Measurements from ENCODE around the gene HELZ.
"Not testable (repeated sequence)": the region's sequence is repeated elsewhere in the genome, so short reads cannot be mapped to it uniquely, and the experiment has no call there.

Gene HELZ

GRCh38 chr17:67137860-67138259, 107.1 kb downstream of the HELZ start:
- no peak for DNase-seq

DNA sequence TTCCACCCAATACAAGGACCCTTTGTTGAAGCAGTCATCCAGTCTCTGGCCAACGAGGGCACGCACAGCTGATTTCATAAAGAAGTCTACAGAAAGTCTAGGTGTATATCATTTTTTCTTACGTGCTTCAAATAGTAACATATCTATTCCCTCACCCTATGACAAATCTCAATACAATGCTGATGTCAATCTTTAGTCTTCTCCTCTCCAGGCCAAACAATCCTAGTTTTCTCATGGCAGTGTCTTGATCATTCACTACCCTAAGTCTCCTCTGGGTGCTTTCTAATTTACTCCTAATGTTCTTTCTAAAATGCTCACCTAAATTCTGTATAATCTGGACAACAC, 108.0 kb downstream of the HELZ start:
- DNase-seq, result no peak

DNA sequence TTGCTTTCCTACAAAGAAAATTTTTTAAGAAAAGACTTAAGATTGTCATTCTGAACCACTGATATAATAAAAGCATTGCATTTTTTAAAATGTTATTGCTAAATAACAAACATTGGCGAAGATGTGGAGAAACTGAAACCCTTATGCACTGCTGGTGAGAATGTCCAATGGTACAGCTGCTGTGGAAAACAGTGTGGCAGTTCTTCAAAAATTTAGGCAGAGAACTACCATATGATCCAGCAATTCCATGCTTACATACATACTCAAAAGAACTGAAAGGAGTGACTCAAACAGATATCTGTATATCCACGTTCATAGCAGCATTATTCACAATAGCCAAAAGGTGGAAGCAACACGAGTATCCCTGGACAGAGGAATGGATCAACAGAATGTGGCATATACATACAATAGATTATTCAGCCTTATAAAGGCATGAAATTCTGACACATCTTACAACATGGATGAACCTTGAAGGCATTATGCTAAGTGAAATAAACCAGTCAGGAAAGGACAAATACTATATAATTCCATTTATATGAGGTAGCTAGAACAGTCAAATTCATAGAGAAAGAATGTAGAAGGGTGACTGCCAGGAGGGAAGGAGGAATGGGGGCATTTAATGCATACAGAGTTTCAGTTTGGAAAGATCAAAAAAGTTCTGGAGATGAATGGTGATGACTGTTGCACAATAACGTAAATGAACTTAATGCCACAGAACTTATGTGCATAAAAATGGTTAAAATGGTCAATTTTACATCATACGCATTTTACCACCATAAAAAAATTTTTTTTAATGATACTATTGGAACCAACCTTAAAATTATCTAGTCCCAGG, 108.6 kb downstream of the HELZ start:
- DNase-seq, result no peak

GRCh38 chr17:67133161-67133560, 111.8 kb downstream of the HELZ start:
- DNase-seq, result no peak

- no peak for DNase-seq
Observed at GRCh38 chr17:67132366-67132765, 112.6 kb downstream of the HELZ start.

DNA sequence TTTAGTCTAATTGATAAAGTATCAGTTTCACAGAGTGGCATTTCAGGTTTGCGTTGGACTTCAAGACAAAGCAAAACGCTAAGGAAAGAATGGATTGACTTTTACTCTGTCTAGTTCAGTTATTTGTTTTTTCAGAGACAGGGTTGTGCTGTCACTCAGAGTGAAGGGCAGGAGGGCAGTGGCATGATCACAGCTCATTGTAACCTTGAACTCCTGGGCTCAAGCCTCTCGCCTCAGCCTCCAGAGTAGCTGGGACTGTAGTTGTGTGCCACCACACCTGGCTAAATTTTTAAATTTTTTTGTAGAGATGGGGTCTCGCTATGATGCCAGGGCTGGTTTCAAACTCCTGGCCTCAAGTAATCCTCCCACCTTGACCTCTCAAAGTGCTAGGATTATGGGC, 114.2 kb downstream of the HELZ start:
- DNase-seq, result no peak

- DNase-seq, result no peak
Observed at GRCh38 chr17:67129283-67129682, 115.7 kb downstream of the HELZ start.

- no peak for DNase-seq
Observed at GRCh38 chr17:67128700-67129099, 116.3 kb downstream of the HELZ start.

DNA sequence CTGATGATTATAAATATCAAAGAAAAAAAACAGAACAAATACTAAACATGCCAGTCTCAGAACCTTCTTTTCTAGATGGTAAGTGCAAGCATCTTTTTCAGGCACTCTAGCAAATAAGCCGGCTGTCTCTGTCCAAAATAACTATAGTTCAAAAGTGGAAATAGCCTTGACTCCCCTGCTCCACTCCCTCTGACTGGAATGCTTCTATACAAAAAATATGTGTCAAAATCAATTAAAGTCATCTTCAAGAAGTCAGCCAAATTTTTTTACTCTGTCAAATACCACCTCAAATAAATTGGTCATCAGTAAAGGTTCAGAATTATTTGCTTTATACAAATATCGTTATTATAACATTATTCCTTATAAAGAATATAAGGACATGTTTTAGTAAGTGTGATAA, 117.1 kb downstream of the HELZ start:
- no peak for DNase-seq

- no peak for DNase-seq
Observed at GRCh38 chr17:67126983-67127382, 118.0 kb downstream of the HELZ start.

GRCh38 chr17:67126543-67126942, 118.5 kb downstream of the HELZ start:
- DNase-seq, result not testable (repeated sequence)

DNA sequence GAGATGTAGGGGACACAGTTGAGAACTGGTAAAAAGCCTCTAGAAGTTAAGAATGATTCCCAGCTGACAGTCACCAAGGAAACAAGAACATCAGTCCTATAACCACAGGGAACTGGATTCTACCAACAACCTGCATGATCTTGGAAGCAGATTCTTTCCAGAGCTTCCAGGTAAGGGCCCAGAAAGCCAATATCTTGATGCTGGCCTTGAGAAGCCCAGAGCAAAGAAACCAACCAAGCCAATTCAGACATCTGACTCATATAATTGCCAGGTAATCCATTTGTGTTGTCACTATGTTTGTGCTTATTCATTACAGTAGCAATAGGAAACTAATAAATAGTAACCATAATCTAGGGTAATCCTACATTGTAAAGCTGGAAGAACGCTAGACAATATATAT, 119.1 kb downstream of the HELZ start:
- DNase-seq, result no peak

- DNase-seq, result no peak
Observed at GRCh38 chr17:67125417-67125816, 119.6 kb downstream of the HELZ start.

DNA sequence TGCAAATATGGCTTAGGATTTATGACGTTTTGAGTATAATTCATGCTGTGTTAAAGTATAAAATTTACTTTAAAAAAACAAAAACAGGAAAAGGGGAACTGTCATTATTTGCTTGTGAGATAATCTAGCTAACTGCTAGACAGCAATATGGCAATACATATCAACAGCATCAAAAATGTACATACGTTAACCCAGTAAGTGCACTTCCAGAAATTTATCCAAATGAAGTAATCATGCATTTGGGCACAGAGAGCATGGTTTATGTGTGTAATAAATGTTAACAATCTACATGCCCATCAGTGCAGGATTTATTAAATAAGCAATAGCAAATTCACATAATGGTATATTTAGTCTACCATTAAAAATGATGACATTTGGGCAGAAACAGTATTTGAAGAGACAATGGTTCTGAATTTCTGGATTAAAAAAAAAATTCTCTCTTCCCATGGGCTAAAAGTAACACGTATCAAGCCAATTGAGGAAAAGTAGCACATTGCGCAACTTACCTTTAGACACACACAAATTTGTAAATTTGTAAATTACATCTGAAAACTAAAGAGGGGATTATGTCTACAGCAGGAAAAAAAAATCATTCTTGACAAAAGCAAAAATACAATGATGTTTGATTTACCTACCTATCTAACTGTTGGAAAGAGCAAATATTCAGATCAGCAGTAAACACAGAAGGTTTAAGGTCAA, 120.4 kb downstream of the HELZ start:
- DNase-seq, result no peak

DNA sequence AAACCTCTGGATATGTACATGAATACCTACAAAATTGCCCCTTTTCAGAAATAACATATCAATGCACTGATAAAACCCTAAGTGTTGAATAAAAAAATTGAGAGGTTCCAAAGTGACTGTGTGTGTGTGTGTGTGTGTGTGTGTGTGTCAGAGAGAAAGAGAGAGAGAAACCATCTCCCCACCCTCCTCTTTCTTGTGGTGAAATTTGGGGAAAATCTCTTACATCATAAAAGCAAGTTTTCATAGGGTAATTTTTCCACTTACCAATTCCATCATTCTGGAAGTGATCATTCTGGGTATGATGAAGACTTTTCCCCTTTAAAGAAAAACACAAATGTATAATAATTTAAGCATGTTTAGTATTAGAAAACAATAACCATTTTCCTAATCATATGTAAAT, 121.3 kb downstream of the HELZ start:
- DNase-seq, result no peak

DNA sequence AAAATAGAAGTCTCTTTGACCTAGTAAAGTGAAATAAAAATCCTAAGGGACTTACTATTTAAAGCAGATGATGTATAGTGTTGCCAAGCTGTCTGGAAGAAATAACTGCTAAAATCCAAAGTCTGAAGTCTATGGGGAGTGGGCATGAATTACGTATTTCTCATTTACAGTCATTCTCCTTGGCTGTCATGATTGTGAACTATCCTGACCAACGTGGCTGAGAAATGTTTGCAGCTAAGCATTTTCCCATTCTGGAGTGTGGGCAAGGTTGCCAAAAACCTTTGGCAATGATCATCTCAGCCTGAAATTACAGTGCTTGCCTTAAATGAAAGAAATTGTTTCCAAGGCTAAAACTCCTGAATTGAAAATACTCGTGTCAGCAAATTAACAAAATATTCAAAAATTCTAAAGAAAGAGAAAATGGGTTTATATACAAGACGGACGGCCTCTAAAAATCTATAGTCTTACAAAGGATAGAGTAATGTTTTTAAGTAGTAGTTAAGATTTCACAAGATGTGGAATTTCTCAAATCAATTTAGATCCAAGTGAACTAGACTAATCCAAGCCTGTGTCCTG, 123.6 kb downstream of the HELZ start:
- DNase-seq, result no peak

DNA sequence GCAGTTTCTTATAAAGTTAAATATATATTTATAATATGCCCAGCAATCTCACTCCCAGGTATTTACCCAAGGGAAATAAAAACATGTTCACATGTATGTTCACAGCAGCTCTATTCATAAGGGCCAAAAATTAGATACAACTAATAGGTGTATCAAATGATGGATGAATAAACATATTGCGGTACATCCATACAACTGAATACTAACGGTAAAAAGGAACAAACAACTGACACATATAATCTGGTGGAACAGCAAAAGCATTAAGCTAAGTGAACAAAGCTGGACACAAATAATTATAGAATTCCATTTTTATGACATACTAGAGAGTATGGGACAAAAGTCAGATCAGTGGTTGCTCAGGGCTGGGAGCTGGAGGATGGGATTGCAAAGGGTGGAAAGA, 125.9 kb downstream of the HELZ start:
- DNase-seq, result no peak

DNA sequence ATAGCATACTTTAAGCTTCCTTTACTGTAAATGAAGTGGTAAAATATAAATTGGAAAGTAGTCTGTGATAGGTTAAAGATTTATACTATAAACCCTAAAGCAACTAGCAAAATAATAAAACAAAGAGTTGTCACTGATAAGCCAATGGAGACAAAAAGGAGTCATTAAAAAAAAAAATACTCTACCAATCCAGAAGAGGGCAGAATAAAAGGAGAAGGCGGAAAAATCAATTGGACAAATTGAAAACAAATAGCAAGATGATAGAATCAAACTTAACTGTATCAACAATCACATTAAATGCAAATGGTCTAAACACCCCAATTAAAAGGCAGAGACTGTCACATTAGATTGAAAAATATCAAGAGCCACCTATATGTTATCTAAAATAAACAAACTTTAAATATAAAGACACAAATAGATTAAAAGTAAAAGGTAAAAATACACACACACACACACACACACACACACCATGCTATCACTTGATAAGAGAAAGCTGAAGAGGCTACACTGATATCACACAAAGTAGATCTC, 128.9 kb downstream of the HELZ start:
- DNase-seq, result no peak

GRCh38 chr17:67115401-67115800, 129.6 kb downstream of the HELZ start:
- DNase-seq, result no peak

- DNase-seq, result no peak
Observed at GRCh38 chr17:67113486-67113885, 131.5 kb downstream of the HELZ start.

- DNase-seq, result no peak
Observed at GRCh38 chr17:67111808-67112207, 133.2 kb downstream of the HELZ start.

DNA sequence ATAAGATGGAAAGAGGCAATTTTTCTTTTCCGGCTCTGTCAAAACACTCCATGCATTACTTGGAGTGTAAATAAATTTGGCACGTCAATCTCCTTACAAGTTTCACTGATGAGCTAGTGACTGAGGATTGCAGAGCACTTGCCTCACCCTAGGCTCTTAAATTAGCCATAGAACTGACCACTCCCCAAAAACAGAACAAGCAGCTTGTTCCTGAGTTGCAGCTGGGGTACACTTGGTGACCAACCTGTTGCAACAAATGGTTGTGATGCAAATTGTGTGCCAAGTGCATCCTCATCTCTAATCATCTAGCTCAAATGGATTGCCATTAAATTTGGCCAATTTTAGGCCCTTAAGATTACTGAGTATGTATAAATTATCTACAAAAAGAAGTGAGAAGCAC, 133.7 kb downstream of the HELZ start:
- DNase-seq, result no peak

DNA sequence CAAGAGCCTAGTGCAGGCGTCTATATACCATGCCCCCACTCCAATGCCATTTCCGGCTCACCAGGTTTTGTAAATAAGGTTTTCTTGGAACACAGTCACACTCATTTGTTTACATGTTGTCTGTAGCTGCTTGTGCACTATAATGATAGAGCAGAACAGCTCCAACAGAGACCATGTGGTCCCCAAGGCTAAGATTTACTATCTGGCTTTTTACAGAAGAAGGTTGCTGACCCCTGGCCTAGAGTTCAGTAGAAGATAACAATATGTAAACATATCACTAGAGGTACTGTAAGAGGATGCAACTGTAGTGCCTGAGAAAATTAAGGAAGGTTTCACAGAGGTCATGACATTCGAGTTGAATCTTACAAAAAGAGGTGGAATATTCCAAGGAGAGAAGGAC, 134.4 kb downstream of the HELZ start:
- no peak for DNase-seq

- no peak for DNase-seq
Observed at GRCh38 chr17:67109111-67109510, 135.9 kb downstream of the HELZ start.
